ENCODE data around the gene CLPSL1.

Gene CLPSL1

DNA sequence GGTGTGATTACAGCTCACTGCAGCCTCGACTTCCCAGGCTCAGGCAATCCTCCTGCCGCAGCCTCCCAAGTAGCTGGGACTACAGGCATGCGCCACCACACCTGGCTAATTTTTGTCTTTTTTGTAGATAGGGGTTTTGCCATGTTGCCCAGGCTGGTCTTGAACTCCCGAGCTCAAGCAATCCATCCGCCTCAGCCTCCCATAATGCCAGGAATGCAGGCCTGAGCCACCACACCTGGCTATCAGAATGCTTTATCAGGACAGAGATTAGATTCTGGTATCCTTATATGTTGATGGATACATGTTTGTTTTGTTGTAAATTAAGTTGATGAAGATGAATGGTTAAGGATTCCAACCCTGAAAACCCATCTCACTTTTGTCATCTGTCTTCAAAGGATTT is 48.5 kb downstream of the CLPSL1 start:
- Mint-ChIP-seq H3K9me3 (no peaks in the 10 kb centered on the region), H3K36me3 (peaks cover 1 to 18% of the 10 kb centered on the region in 2 donors), H3K4me1 (no peaks in the 10 kb centered on the region), H3K27ac (no peak overlapping the region), H3K4me3 (no peak overlapping the region), H3K27me3 (no peaks in the 10 kb centered on the region)
- DNase-seq, result no peak
- no peak for ATAC-seq (replicated peaks)

DNA sequence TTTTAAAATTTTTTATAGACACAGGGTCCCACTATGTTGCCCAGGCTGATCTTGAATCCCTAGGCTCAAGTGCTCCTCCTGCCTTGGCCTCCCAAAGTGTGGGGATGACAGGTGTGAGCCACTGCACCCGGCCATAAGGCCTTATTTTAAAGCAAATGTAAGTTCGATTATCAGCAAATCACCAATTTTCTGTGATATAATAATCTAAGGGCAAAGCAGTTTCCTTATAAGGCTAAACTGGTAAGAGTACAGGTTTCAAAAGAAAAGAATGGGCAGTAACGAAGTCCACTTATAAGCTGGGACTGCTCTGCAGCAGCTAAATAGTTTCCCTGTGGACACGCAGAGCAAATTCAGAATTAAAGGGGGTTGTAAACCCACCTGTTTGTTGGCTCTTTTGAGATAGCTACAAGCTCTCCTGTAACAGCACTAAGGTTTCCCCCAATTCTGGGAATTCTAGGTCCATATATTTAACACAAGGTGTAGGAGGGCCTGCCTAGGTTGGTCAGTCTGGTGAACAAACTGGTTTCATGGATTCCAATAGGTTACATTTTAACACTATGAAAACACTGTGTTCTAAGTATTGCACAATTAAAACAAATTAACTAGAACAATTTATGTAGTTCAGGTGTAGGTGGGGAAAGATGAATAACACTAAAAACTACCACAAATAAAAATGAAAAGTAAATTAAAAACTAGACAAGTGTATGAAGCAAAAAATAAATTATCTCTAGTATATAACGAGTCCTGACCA is 50.6 kb downstream of the CLPSL1 start:
- Mint-ChIP-seq H3K4me3 (no peak overlapping the region), H3K27ac (no peak overlapping the region), H3K27me3 (no peaks in the 10 kb centered on the region), H3K36me3 (peaks cover 10 to 26% of the 10 kb centered on the region in 2 donors), H3K9me3 (no peaks in the 10 kb centered on the region), H3K4me1 (no peaks in the 10 kb centered on the region)
- no peak for ATAC-seq (replicated peaks)
- DNase-seq, result no peak

DNA sequence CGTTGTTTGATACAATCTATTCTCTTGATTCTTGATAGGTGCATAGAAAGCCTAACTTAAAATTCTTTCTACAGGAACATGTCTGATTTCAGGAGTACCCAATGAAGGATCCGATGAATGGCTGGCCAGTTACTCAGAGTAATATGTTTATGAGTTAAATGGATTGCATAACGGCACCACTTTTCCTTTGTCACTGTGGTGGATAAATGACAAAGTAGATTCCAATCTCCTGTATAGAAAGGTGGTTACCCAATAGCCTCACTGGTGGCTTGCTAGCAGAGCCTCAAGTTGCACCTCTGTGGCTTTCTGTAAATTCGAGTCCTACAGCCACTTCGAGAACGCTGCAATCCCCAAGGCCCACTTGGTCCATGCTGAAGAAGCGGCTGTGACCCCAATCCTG is 52.7 kb downstream of the CLPSL1 start:
- H3K4me1 Mint-ChIP-seq, result no peaks in the 10 kb centered on the region
- no peak for DNase-seq
- peaks cover 16 to 37% of the 10 kb centered on the region in 2 donors for H3K36me3 Mint-ChIP-seq
- H3K4me3 Mint-ChIP-seq, result no peak overlapping the region
- no peak overlapping the region for H3K27ac Mint-ChIP-seq
- no peaks in the 10 kb centered on the region for H3K27me3 Mint-ChIP-seq
- ATAC-seq (replicated peaks), result no peak
- no peaks in the 10 kb centered on the region for H3K9me3 Mint-ChIP-seq

Measured in stimulated activated naive B cell treated with anti-CD40 and anti-IgM and Interleukin-4, amounts not matched to agents 10 μg/mL and 1 μg/mL and 100 μg/mL, for 72 hours (primary cell).